Neutrophil (primary cell): Measurements from ENCODE around the gene TTC38.

Source experiments
- H3K27ac ChIP-seq: fragments of 200-600 bp; sonication (generic); 2 replicates; pipeline ENCODE4 v1.5.1; 2016; ENCODE audit warnings: mild to moderate bottlenecking, moderate library complexity
- H3K27me3 ChIP-seq: fragments of 200-600 bp; sonication (generic); 2 replicates; pipeline ENCODE4 v1.6.0; 2016; ENCODE audit warnings: mild to moderate bottlenecking
- H3K36me3 ChIP-seq: fragments of 200-600 bp; sonication (generic); 2 replicates; pipeline ENCODE4 v1.5.1; 2017
- H3K4me1 ChIP-seq, 2 experiments: fragments of 200-600 bp in 1 of 2; sonication (generic) in 1 of 2; 1 replicate in 1 of 2; 2 replicates in 1 of 2; pipeline versions ENCODE4 v1.5.1 to v1.6.1; 2013 to 2016; ENCODE audit warnings: low read depth in 1 of 2, low read length in 1 of 2, mild to moderate bottlenecking in 1 of 2, moderate library complexity in 1 of 2; ENCODE audit not compliant: control insufficient read depth in 1 of 2, insufficient read depth in 1 of 2
- H3K4me3 ChIP-seq, 2 experiments: fragments of 200-600 bp in 1 of 2; sonication (generic) in 1 of 2; 1 replicate in 1 of 2; 2 replicates in 1 of 2; pipeline ENCODE4 v1.5.1; 2013 to 2016; ENCODE audit warnings: low read depth in 1 of 2, low read length in 1 of 2, mild to moderate bottlenecking in 1 of 2, moderate library complexity in 1 of 2
- H3K9me3 ChIP-seq: fragments of 200-600 bp; sonication (generic); 2 replicates; pipeline ENCODE4 v1.5.1; 2016
- CTCF ChIP-seq: fragments of 200-600 bp; sonication (generic); IDR thresholded peaks from 2 replicates; pipeline ENCODE4 v1.5.1; 2016; ENCODE audit warnings: antibody characterized with exemption

The TTC38 gene

GRCh38 chr22:46322711-46323110 lies 54.9 kb downstream of the TTC38 start:
- Histone ChIP-seq H3K4me1 (no peaks in the 10 kb centered on the region), H3K4me3 (no peak overlapping the region), H3K27me3 (no peaks in the 10 kb centered on the region), H3K36me3 (peaks cover 97% of the 10 kb centered on the region), H3K9me3 (no peaks in the 10 kb centered on the region), H3K27ac (no peak overlapping the region)
- TF ChIP-seq CTCF = no peak

GRCh38 chr22:46323162-46323561 lies 55.4 kb downstream of the TTC38 start:
- Histone ChIP-seq H3K4me3 (no peak overlapping the region), H3K27me3 (no peaks in the 10 kb centered on the region), H3K9me3 (no peaks in the 10 kb centered on the region), H3K27ac (no peak overlapping the region), H3K36me3 (peaks cover 96% of the 10 kb centered on the region), H3K4me1 (no peaks in the 10 kb centered on the region)
- TF ChIP-seq CTCF = no peak

- H3K27me3 ChIP-seq = no peaks in the 10 kb centered on the region
- peaks cover 95% of the 10 kb centered on the region for H3K36me3 ChIP-seq
- no peak overlapping the region for H3K27ac ChIP-seq
- H3K4me3 ChIP-seq = no peak overlapping the region
- no peaks in the 10 kb centered on the region for H3K4me1 ChIP-seq
- H3K9me3 ChIP-seq = no peaks in the 10 kb centered on the region
- TF ChIP-seq CTCF = no peak
Observed at GRCh38 chr22:46326066-46326680, 58.4 kb downstream of the TTC38 start.

GRCh38 chr22:46327691-46328465 lies 60.1 kb downstream of the TTC38 start:
- Histone ChIP-seq H3K27ac (no peak overlapping the region), H3K4me3 (no peak overlapping the region), H3K36me3 (peaks cover 94% of the 10 kb centered on the region), H3K9me3 (no peaks in the 10 kb centered on the region), H3K27me3 (no peaks in the 10 kb centered on the region), H3K4me1 (no peaks in the 10 kb centered on the region)
- TF ChIP-seq CTCF = no peak

- H3K4me1 ChIP-seq = no peaks in the 10 kb centered on the region
- TF ChIP-seq CTCF = no peak
- no peaks in the 10 kb centered on the region for H3K9me3 ChIP-seq
- no peaks in the 10 kb centered on the region for H3K27me3 ChIP-seq
- no peak overlapping the region for H3K27ac ChIP-seq
- H3K36me3 ChIP-seq = peaks cover 85% of the 10 kb centered on the region
- no peak overlapping the region for H3K4me3 ChIP-seq
Observed at GRCh38 chr22:46328797-46329196, 61.0 kb downstream of the TTC38 start.
